ENCODE measurements around the gene KRT73.

KRT73 gene

DNA sequence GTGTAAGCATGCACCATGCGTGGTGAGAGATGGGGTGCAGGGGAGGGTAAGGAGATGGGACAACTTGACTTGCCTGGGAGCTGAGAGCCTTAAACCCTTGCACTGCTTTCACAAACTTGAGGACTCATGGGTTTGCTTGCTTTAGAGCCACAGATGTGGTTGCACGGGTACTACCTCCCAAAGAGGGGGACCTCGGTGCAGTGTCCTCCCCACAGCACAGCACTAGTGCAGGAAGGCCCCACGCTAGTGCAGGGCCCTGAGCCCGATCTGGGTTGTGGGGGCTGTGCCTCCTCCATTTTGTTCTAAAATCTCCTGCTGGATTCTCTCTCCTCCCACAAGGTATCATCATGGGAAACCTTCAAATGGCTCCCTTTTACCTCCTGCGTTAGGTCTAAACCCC lies 28.3 kb downstream of the KRT73 start:
- DNase-seq (ENCODE audit: low spot score), result no peak
- in situ Hi-C loops (cut with MboI; ENCODE audit: low pct_unique_long_range_greater_than_20kb, low sequenced_read_pairs, unreplicated experiment), result loop anchor here (25.0 kb wide), 1 partner anchor 397 kb away; no protein-coding TSS in a partner anchor
- TF ChIP-seq, protein P1, sequence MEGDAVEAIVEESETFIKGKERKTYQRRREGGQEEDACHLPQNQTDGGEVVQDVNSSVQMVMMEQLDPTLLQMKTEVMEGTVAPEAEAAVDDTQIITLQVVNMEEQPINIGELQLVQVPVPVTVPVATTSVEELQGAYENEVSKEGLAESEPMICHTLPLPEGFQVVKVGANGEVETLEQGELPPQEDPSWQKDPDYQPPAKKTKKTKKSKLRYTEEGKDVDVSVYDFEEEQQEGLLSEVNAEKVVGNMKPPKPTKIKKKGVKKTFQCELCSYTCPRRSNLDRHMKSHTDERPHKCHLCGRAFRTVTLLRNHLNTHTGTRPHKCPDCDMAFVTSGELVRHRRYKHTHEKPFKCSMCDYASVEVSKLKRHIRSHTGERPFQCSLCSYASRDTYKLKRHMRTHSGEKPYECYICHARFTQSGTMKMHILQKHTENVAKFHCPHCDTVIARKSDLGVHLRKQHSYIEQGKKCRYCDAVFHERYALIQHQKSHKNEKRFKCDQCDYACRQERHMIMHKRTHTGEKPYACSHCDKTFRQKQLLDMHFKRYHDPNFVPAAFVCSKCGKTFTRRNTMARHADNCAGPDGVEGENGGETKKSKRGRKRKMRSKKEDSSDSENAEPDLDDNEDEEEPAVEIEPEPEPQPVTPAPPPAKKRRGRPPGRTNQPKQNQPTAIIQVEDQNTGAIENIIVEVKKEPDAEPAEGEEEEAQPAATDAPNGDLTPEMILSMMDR (IDR thresholded peaks at IDR 0.05; ENCODE audit: extremely low read depth, insufficient read depth, missing control alignments), result no peak

DNA sequence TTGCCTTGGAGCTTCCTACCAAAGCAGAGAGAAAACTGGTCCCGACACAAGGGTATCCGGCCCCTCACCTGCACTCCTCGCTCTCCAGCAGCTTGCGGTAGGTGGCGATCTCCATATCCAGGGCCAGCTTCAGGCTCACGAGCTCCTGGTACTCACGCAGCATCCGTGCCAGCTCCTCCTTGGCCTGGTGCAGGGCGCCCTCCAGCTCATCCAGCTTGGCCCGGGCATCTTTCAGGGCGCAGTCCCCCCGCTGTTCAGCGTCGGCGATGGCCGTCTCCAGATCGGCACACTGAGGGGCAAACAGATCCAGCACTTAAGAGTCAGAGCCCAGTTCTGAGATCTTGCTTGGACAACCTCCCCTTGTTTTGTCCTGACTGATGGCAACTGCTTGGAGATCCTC lies 30.8 kb downstream of the KRT73 start:
- in situ Hi-C loops (cut with MboI; ENCODE audit: low pct_unique_long_range_greater_than_20kb, low sequenced_read_pairs, unreplicated experiment), result loop anchor here (25.0 kb wide), 1 partner anchor 400 kb away; no protein-coding TSS in a partner anchor
- TF ChIP-seq, protein P1 (IDR thresholded peaks at IDR 0.05; ENCODE audit: extremely low read depth, insufficient read depth, missing control alignments), result no peak
- no peak for DNase-seq (ENCODE audit: low spot score)

DNA sequence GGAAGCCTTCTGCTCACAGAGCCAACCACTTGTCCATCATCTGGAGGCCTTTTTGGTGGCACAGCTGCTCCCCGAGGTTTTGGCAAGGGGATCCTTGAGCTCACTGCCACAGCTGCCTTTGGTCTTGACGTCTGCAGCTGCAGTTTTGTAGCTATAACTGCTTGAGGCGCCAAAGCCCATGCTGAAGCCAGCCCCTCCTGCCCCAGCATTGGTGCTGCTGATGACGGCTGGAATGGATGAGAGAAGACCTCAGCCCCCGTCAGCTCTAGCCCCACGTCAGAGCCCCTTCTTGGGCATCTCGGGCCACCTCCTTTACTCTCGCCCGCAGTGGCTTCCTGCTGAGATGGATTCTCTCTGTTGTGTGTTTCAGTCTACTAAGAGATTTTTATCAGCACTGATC lies 32.4 kb downstream of the KRT73 start:
- TF ChIP-seq, protein P1 (IDR thresholded peaks at IDR 0.05; ENCODE audit: extremely low read depth, insufficient read depth, missing control alignments), result no peak
- no peak for DNase-seq (ENCODE audit: low spot score)
- in situ Hi-C loops (cut with MboI; ENCODE audit: low pct_unique_long_range_greater_than_20kb, low sequenced_read_pairs, unreplicated experiment), result loop anchor here (25.0 kb wide), 1 partner anchor 401 kb away; no protein-coding TSS in a partner anchor

DNA sequence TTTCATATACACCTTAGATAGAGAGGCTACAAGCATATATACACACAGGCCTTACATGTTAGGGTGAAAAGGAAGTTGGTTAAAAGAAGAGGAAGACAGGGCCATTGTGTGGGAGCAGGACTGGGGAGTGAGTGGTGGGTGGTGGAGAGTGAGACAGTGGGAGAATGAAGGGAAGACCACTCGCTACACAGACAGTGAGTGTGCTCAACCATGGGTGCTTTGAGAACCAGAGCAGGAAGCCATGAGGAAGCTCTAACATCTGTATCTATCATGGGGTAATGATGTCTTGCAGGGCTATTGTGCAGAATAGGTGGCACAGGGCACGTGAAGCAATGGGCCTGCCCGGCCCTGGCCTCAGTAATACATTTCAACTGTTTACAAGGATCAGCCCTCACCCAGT lies 33.3 kb downstream of the KRT73 start:
- no peak for DNase-seq (ENCODE audit: low spot score)
- TF ChIP-seq, protein P1 (IDR thresholded peaks at IDR 0.05; ENCODE audit: extremely low read depth, insufficient read depth, missing control alignments), result no peak
- in situ Hi-C loops (cut with MboI; ENCODE audit: low pct_unique_long_range_greater_than_20kb, low sequenced_read_pairs, unreplicated experiment), result loop anchor here (25.0 kb wide), 1 partner anchor 402 kb away; no protein-coding TSS in a partner anchor

DNA sequence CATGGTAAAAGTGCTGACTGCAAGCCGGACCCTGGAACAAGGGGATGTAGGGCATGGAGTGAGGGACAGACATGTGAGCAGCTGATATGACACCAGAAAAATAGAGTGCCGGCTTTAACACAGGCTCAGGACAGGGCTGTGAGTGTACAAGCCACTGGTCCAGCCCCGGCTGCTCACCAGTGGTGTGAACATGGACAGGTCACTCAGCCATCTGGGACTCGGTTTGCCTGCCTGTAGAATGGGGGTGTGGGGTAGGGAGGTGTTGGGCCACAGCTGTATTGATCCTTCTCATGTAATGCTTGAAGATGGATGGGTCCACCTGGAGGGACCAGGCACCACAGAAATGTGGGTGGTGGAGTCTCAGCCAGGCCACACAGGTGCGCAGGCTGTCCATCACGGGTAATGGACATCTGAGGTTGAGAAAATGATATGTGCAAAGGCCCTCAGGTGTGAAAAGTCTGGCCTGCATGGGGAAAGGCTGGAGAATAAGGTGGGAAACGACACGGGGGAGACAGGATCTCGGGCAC lies 34.1 kb downstream of the KRT73 start:
- TF ChIP-seq, protein P1 (IDR thresholded peaks at IDR 0.05; ENCODE audit: extremely low read depth, insufficient read depth, missing control alignments), result no peak
- in situ Hi-C loops (cut with MboI; ENCODE audit: low pct_unique_long_range_greater_than_20kb, low sequenced_read_pairs, unreplicated experiment), result loop anchor here (25.0 kb wide), 1 partner anchor 403 kb away; no protein-coding TSS in a partner anchor
- no peak for DNase-seq (ENCODE audit: low spot score)

DNA sequence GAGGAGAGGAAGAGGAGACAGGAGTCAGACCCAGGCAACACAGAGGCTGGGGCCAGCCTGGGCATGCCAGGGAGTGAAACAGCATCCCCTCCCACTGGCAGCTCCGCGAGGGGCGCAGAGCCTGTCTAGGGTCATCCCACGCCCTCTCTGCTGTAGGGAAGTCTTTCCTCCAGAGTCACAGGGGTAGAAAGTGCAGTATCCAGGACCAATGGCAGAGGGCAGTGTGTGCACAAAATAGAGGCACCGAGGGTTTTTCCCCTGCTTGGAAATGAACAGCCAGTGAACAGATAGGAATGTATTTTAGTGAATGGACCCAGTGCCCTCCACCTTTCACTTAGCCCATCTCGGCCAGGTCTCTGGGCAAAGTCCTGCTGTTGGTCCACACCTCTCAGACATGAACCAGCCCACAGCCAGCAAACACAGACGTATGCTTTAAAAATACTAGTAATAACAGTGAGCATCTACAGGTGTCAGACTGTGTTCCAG lies 35.3 kb downstream of the KRT73 start:
- DNase-seq (ENCODE audit: low spot score), result peak; percentile 75
- in situ Hi-C loops (cut with MboI; ENCODE audit: low pct_unique_long_range_greater_than_20kb, low sequenced_read_pairs, unreplicated experiment), result loop anchor here (25.0 kb wide), 1 partner anchor 404 kb away; no protein-coding TSS in a partner anchor
- TF ChIP-seq, protein P1 (IDR thresholded peaks at IDR 0.05; ENCODE audit: extremely low read depth, insufficient read depth, missing control alignments), result peak; percentile 66

All from GM13977 (cell line).